Keratinocyte (primary cell): ENCODE measurements around the gene IL4R. TPM values are rescaled to one million over a fixed set of nuclear protein-coding genes. Genes with fewer than 3 reads are reported as not detected.

ENCODE experiments used
- DNase-seq: peaks from one replicate; pipeline ENCODE4 v3.0.0-alpha.2; 2011; ENCODE audit warnings: low read depth, missing footprints, low spot score
- FAIRE-seq: peaks from 2 replicates; lab custom pipeline; 2011; peaks lifted over from hg19 to GRCh38; lab: Jason Lieb, UNC
- H2AFZ ChIP-seq: 2 replicates; pipeline ENCODE4 v1.6.0; 2012; ENCODE audit warnings: low read length, control low read depth, inconsistent platforms; ENCODE audit not compliant: control insufficient read depth
- H3K27ac ChIP-seq: 2 replicates; pipeline ENCODE4 v1.5.1; 2011; ENCODE audit warnings: low read length; ENCODE audit not compliant: control insufficient read depth, insufficient read depth
- H3K27me3 ChIP-seq: 3 replicates; pipeline ENCODE4 v1.6.0; 2011; ENCODE audit warnings: low read length; ENCODE audit not compliant: control insufficient read depth, insufficient read depth; ENCODE audit errors: extremely low read depth
- H3K36me3 ChIP-seq, 2 experiments: 2 replicates in 1 of 2; 3 replicates in 1 of 2; pipeline ENCODE4 v1.5.1; 2011; ENCODE audit warnings: low read length in 2 of 2, mild to moderate bottlenecking in 1 of 2; ENCODE audit not compliant: control insufficient read depth in 2 of 2, insufficient read depth in 2 of 2; ENCODE audit errors: extremely low read depth in 1 of 2
- H3K4me1 ChIP-seq: 3 replicates; pipeline ENCODE4 v1.5.1; 2011; ENCODE audit warnings: low read length; ENCODE audit not compliant: control insufficient read depth, insufficient read depth; ENCODE audit errors: extremely low read depth
- H3K4me2 ChIP-seq: 3 replicates; pipeline ENCODE4 v1.6.0; 2011; ENCODE audit warnings: low read depth, low read length; ENCODE audit not compliant: control insufficient read depth, insufficient read depth; ENCODE audit errors: extremely low read depth
- H3K4me3 ChIP-seq, 3 experiments: fragments of 200-600 bp in 1 of 3; sonication (generic) in 1 of 3; 2 replicates in 2 of 3; 3 replicates in 1 of 3; pipeline ENCODE4 v1.5.1; 2011 to 2016; ENCODE audit warnings: low read length in 3 of 3, mild to moderate bottlenecking in 3 of 3, control low read depth in 2 of 3, inconsistent platforms in 1 of 3, low read depth in 1 of 3, mixed read lengths in 1 of 3, mixed run types in 1 of 3, moderate library complexity in 1 of 3; ENCODE audit not compliant: control insufficient read depth in 2 of 3, insufficient read depth in 2 of 3; ENCODE audit errors: extremely low read depth in 1 of 3
- H3K79me2 ChIP-seq: 2 replicates; pipeline ENCODE4 v1.6.0; 2012; ENCODE audit warnings: low read length; ENCODE audit not compliant: control insufficient read depth, insufficient read depth
- H3K9ac ChIP-seq: 3 replicates; pipeline ENCODE4 v1.6.0; 2011; ENCODE audit warnings: low read length; ENCODE audit not compliant: control insufficient read depth, insufficient read depth; ENCODE audit errors: extremely low read depth
- H3K9me1 ChIP-seq: 3 replicates; pipeline ENCODE4 v1.6.0; 2011; ENCODE audit warnings: low read length; ENCODE audit not compliant: control insufficient read depth, insufficient read depth; ENCODE audit errors: extremely low read depth
- H3K9me3 ChIP-seq: 2 replicates; pipeline ENCODE4 v1.5.1; 2012; ENCODE audit warnings: low read depth, low read length; ENCODE audit not compliant: control insufficient read depth
- H4K20me1 ChIP-seq: 3 replicates; pipeline ENCODE4 v1.6.0; 2011; ENCODE audit warnings: low read length; ENCODE audit not compliant: control insufficient read depth, insufficient read depth; ENCODE audit errors: extremely low read depth
- EZH2 ChIP-seq: IDR thresholded peaks from one replicate; pipeline ENCODE4 v1.6.1; 2012; ENCODE audit warnings: inconsistent platforms, mild to moderate bottlenecking, low read length, moderate library complexity
- dilution Hi-C: fragments of 300-500 bp; cut with MboI; formaldehyde crosslinking; loops from one replicate; pipeline ENCODE4 v1.7.0; 2020; ENCODE audit warnings: low sequenced_read_pairs; ENCODE audit not compliant: extremely low pct_ligation_motif_present
- polyA plus RNA-seq, 5 experiments: library from polyadenylated mRNA; depleted of rRNA in 3 of 5; stranded (reverse) in 3 of 5; stranded (forward) in 1 of 5; unstranded in 1 of 5; fragments of >200 nt; gene quantifications; 1 replicate in 1 of 5; 2 replicates in 3 of 5; 3 replicates in 1 of 5; pipeline versions ENCODE4 v1.2.1 to v1.2.3, GENCODE V29; 2011 to 2012; ENCODE audit warnings: missing spikeins in 2 of 5, low read depth in 1 of 5, low replicate concordance in 1 of 5
- TF ChIP-seq, protein P1 (sequence below), 3 experiments: IDR thresholded peaks in 1 of 3; conservative IDR thresholded peaks in 1 of 3; optimal IDR thresholded peaks in 1 of 3; 2 replicates in 2 of 3; 3 replicates in 1 of 3; pipeline versions ENCODE3 to v1.5.1; 2011; ENCODE audit warnings: low read length in 3 of 3, mild to moderate bottlenecking in 3 of 3, moderate library complexity in 2 of 3, control low read depth in 1 of 3, inconsistent platforms in 1 of 3; ENCODE audit not compliant: insufficient read depth in 2 of 3; ENCODE audit errors: extremely low read depth in 1 of 3

The IL4R gene
- polyA plus RNA-seq, 1 donor (not counting 4 experiments of a cell fraction or from before 2014, with no cell fraction given): 60.5 TPM

DNA sequence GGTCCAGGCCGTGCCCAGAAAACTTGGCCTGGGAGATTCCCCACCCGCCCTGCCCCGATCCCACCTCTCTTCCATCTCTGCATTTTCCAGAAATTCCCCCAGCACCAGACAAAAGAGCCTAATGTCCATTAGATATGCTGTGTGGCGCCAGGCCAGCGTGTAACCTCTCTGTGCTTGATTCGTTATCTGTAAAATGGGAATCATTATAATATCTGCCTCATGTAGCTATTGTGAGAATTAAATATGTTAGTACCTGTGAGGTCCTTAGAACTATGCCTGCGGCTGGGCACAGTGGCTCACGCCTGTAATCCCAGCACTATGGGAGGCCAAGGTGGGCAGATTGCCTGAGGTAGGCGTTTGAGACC is 54.6 kb downstream of the IL4R start:
- DNase-seq (no peak), FAIRE-seq (no peak)
- Histone ChIP-seq H3K4me3 (no peak overlapping the region), H4K20me1 (peaks cover 3% of the 10 kb centered on the region), H3K36me3 (peaks cover 4 to 9% of the 10 kb centered on the region in 2 experiments), H3K4me1 (peaks cover 40% of the 10 kb centered on the region), H3K27ac (no peak overlapping the region), H3K9ac (no peak overlapping the region), H2AFZ (no peak overlapping the region), H3K9me1 (no peaks in the 10 kb centered on the region), H3K79me2 (no peaks in the 10 kb centered on the region), H3K4me2 (no peak overlapping the region), H3K9me3 (peaks cover 4% of the 10 kb centered on the region), H3K27me3 (no peaks in the 10 kb centered on the region)
- TF ChIP-seq, protein P1, sequence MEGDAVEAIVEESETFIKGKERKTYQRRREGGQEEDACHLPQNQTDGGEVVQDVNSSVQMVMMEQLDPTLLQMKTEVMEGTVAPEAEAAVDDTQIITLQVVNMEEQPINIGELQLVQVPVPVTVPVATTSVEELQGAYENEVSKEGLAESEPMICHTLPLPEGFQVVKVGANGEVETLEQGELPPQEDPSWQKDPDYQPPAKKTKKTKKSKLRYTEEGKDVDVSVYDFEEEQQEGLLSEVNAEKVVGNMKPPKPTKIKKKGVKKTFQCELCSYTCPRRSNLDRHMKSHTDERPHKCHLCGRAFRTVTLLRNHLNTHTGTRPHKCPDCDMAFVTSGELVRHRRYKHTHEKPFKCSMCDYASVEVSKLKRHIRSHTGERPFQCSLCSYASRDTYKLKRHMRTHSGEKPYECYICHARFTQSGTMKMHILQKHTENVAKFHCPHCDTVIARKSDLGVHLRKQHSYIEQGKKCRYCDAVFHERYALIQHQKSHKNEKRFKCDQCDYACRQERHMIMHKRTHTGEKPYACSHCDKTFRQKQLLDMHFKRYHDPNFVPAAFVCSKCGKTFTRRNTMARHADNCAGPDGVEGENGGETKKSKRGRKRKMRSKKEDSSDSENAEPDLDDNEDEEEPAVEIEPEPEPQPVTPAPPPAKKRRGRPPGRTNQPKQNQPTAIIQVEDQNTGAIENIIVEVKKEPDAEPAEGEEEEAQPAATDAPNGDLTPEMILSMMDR (optimal IDR thresholded peaks at IDR 0.05 in 1 of 3, IDR thresholded peaks at IDR 0.05 in 1 of 3, conservative IDR thresholded peaks at IDR 0.05 in 1 of 3; ENCODE audit: extremely low read depth in 1 of 3, insufficient read depth in 2 of 3, low read length in 3 of 3): no peak
- TF ChIP-seq EZH2: no peak
- dilution Hi-C loops: no loop called here

DNA sequence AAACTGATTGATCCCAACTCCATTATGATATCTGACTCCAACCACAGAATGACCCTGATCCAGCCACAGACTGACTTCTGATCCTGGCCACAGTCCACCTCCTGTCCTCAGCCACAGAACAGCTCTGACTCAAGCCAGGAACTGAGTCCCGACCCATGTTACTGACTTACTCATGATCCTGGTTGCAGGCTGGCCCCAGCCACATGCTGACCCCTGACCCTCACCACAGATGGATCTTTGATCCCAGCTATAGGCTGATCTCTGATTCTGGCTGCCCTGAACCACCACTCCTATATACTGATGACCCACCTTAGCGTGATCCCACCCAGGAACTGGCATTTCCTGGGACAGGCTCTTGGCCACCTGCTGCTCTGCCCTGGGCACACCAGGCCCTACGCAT is 56.0 kb downstream of the IL4R start:
- Histone ChIP-seq H3K9me1 (no peaks in the 10 kb centered on the region), H3K36me3 (no peaks in the 10 kb centered on the region), H3K9me3 (peaks cover 4% of the 10 kb centered on the region), H3K27ac (no peak overlapping the region), H3K4me1 (peaks cover 25% of the 10 kb centered on the region), H3K4me3 (no peak overlapping the region), H3K9ac (no peak overlapping the region), H3K27me3 (no peaks in the 10 kb centered on the region), H2AFZ (no peak overlapping the region), H3K4me2 (no peak overlapping the region), H4K20me1 (peaks cover under 1% of the 10 kb centered on the region), H3K79me2 (no peaks in the 10 kb centered on the region)
- DNase-seq (no peak), FAIRE-seq (no peak)
- TF ChIP-seq, protein P1 (optimal IDR thresholded peaks at IDR 0.05 in 1 of 3, IDR thresholded peaks at IDR 0.05 in 1 of 3, conservative IDR thresholded peaks at IDR 0.05 in 1 of 3; ENCODE audit: extremely low read depth in 1 of 3, insufficient read depth in 2 of 3, low read length in 3 of 3): no peak
- no peak for TF ChIP-seq EZH2
- dilution Hi-C loops: no loop called here
